ENCODE data around the gene PRDM16. TPM values are rescaled to one million over a fixed set of nuclear protein-coding genes. Genes with fewer than 3 reads are reported as not detected.

Gene PRDM16
- total RNA-seq, 1 experiment from 2014 or later, result 0.09 TPM

DNA sequence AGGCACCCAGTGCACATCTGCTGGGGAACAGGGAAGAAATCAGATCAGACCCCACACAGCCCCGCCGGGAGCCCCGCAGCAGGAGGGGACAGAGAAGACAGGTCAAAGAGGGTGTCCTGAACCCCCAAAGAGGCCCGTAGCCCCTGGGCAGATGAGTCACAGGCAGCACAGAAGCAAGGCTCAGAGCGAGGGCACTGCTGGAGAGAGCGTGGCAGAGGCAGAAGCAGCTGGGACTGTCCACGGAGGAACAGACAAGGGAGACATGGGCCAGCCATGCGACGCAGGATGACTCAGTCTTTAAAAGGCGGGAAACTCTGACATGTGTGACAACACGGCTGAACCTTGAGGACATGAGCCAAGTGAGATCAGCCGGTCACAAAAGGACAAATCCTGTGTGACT lies 14.5 kb upstream of the PRDM16 start:
- intact Hi-C loops (cut with micrococcal nuclease; ENCODE audit: unreplicated experiment), result no loop called here
- BruUV-seq (replicated peaks), result no TSS peak
- no peak overlapping the region for H3K27ac Mint-ChIP-seq (ENCODE audit: unreplicated experiment)
- no peak for DNase-seq
- no peak overlapping the region for H3K4me3 Mint-ChIP-seq (ENCODE audit: low read depth, unreplicated experiment)
- no peaks in the 10 kb centered on the region for H3K36me3 Mint-ChIP-seq (ENCODE audit: insufficient read depth, unreplicated experiment)
- H3K27me3 Mint-ChIP-seq (ENCODE audit: unreplicated experiment), result peaks cover 52% of the 10 kb centered on the region
- H3K4me1 Mint-ChIP-seq (ENCODE audit: low read depth, unreplicated experiment), result no peaks in the 10 kb centered on the region
- CTCF ChIA-PET, result no interaction called here
- TF ChIP-seq, protein P1, sequence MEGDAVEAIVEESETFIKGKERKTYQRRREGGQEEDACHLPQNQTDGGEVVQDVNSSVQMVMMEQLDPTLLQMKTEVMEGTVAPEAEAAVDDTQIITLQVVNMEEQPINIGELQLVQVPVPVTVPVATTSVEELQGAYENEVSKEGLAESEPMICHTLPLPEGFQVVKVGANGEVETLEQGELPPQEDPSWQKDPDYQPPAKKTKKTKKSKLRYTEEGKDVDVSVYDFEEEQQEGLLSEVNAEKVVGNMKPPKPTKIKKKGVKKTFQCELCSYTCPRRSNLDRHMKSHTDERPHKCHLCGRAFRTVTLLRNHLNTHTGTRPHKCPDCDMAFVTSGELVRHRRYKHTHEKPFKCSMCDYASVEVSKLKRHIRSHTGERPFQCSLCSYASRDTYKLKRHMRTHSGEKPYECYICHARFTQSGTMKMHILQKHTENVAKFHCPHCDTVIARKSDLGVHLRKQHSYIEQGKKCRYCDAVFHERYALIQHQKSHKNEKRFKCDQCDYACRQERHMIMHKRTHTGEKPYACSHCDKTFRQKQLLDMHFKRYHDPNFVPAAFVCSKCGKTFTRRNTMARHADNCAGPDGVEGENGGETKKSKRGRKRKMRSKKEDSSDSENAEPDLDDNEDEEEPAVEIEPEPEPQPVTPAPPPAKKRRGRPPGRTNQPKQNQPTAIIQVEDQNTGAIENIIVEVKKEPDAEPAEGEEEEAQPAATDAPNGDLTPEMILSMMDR (IDR thresholded peaks at IDR 0.05; ENCODE audit: unreplicated experiment), result no peak
- peaks cover 3% of the 10 kb centered on the region for H3K9me3 Mint-ChIP-seq (ENCODE audit: low read depth, unreplicated experiment)

DNA sequence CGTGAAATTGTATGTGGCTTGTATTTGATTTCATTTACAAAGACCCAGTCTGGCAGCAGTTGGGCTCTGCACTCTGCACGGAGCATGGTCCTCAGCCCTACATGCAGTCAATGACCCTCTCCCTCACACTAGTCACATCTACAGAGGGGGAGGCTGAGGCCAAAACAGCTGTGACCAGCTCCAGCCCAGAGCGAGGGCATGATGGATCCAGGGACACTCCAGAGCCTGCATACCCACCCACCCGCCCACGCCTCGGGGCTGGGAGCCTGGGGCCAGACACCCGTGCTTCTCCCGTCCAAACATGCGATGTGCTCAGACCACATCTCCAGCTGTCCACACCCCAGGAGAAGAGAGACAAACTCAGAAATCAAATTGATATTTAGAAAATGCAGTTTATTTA lies 14.0 kb upstream of the PRDM16 start:
- BruUV-seq (replicated peaks), result no TSS peak
- no peaks in the 10 kb centered on the region for H3K4me1 Mint-ChIP-seq (ENCODE audit: low read depth, unreplicated experiment)
- no peak overlapping the region for H3K4me3 Mint-ChIP-seq (ENCODE audit: low read depth, unreplicated experiment)
- H3K9me3 Mint-ChIP-seq (ENCODE audit: low read depth, unreplicated experiment), result peaks cover 3% of the 10 kb centered on the region
- TF ChIP-seq, protein P1 (IDR thresholded peaks at IDR 0.05; ENCODE audit: unreplicated experiment), result no peak
- no peaks in the 10 kb centered on the region for H3K36me3 Mint-ChIP-seq (ENCODE audit: insufficient read depth, unreplicated experiment)
- intact Hi-C loops (cut with micrococcal nuclease; ENCODE audit: unreplicated experiment), result no loop called here
- H3K27me3 Mint-ChIP-seq (ENCODE audit: unreplicated experiment), result peaks cover 57% of the 10 kb centered on the region
- CTCF ChIA-PET, result no interaction called here
- DNase-seq, result no peak
- H3K27ac Mint-ChIP-seq (ENCODE audit: unreplicated experiment), result no peak overlapping the region

DNA sequence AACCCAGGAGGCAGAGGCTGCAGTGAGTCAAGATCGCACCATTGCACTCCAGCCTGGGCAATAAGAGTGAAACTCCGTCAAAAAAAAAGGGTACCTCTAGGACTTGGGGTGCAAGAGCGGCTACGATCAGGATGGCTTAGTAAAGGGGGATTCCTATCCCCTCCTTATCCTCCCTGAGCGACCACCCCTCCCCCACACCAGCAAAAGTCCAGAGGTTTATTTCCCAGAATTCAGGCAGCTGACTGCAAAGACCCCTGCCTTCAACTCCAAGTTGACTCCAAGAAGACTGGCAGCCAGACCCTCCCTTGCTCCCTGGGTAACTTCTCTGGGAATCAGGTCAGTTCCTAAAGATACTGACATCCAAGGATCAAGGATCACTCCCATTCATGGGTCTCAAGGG lies 12.4 kb upstream of the PRDM16 start:
- Mint-ChIP-seq H3K36me3 (ENCODE audit: insufficient read depth, unreplicated experiment) (no peaks in the 10 kb centered on the region), H3K27me3 (ENCODE audit: unreplicated experiment) (peaks cover 69% of the 10 kb centered on the region), H3K4me1 (ENCODE audit: low read depth, unreplicated experiment) (no peaks in the 10 kb centered on the region), H3K27ac (ENCODE audit: unreplicated experiment) (no peak overlapping the region), H3K9me3 (ENCODE audit: low read depth, unreplicated experiment) (peaks cover 3% of the 10 kb centered on the region), H3K4me3 (ENCODE audit: low read depth, unreplicated experiment) (no peak overlapping the region)
- no TSS peak for BruUV-seq (replicated peaks)
- TF ChIP-seq, protein P1 (IDR thresholded peaks at IDR 0.05; ENCODE audit: unreplicated experiment), result no peak
- CTCF ChIA-PET, result no interaction called here
- intact Hi-C loops (cut with micrococcal nuclease; ENCODE audit: unreplicated experiment), result no loop called here
- DNase-seq, result no peak

DNA sequence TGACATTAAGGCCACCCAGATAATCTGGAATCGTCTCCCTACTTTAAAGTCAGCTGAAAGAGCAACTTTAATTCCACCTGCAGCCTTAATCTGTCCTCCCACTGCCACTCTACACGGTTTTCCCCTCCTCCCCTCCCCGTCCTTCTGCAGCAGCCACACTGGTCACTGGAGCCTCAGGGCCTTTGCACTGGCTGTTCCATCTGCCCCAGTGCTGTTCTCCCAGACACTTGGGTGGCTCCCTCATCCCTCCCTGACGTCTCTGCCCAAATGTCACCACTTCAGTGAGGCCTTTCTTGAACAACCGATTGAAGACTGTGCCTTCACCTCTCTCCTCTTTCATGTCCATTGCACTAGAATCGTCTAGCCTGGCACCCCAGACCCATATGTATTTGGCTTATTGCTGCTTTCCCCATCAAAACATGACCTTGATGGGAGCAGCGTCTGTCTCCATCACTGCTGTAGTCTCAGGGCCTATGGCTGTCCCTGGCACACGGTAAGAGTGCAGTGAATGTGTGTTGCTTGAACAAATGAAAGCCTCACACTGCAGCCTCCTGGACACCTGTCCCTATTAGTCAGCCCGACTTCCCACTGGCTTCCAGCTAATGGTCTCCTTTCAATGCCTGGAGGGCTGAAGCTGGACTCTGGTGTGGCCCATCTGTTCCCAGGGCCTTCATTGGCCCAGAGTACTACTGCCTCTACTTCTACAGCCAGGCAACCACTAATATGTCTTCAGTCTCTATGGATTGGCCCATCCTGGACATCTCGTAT lies 10.6 kb upstream of the PRDM16 start:
- no peaks in the 10 kb centered on the region for H3K4me1 Mint-ChIP-seq (ENCODE audit: low read depth, unreplicated experiment)
- BruUV-seq (replicated peaks), result no TSS peak
- intact Hi-C loops (cut with micrococcal nuclease; ENCODE audit: unreplicated experiment), result no loop called here
- H3K27me3 Mint-ChIP-seq (ENCODE audit: unreplicated experiment), result peaks cover 54% of the 10 kb centered on the region
- H3K4me3 Mint-ChIP-seq (ENCODE audit: low read depth, unreplicated experiment), result no peak overlapping the region
- no peak for DNase-seq
- no peak overlapping the region for H3K27ac Mint-ChIP-seq (ENCODE audit: unreplicated experiment)
- no peaks in the 10 kb centered on the region for H3K9me3 Mint-ChIP-seq (ENCODE audit: low read depth, unreplicated experiment)
- no peaks in the 10 kb centered on the region for H3K36me3 Mint-ChIP-seq (ENCODE audit: insufficient read depth, unreplicated experiment)
- TF ChIP-seq, protein P1 (IDR thresholded peaks at IDR 0.05; ENCODE audit: unreplicated experiment), result no peak
- CTCF ChIA-PET, result no interaction called here
